Ovary (tissue), 9 donors: Measurements from ENCODE around the gene C11orf52. TPM values are rescaled to one million over a fixed set of nuclear protein-coding genes. Genes with fewer than 3 reads are reported as not detected.

Experiments used
- DNase-seq, 5 donors: peaks; one replicate each; pipeline ENCODE4 v3.0.0-alpha.2; 2019 to 2020
- H3K27ac ChIP-seq, 2 donors: fragments of 200-600 bp; one replicate each; pipeline versions ENCODE4 v1.5.1 to v1.8.0; 2019 to 2022
- H3K27me3 ChIP-seq: fragments of 200-600 bp; one replicate; pipeline ENCODE4 v1.8.0; 2022
- H3K36me3 ChIP-seq: fragments of 200-600 bp; sonication (generic); one replicate; pipeline ENCODE4 v1.5.1; 2019
- H3K4me1 ChIP-seq: one replicate; pipeline ENCODE4 v1.8.1; 2013; ENCODE audit warnings: mild to moderate bottlenecking, moderate library complexity; ENCODE audit not compliant: insufficient read depth
- H3K4me3 ChIP-seq: fragments of 200-600 bp; sonication (generic); one replicate; pipeline ENCODE4 v1.5.1; 2017
- H3K9me3 ChIP-seq, 2 donors: fragments of 200-600 bp in 1 of 2; sonication (generic) in 1 of 2; one replicate each; pipeline versions ENCODE4 v1.5.1 to v1.8.1; 2013 to 2019; ENCODE audit warnings: mild to moderate bottlenecking in 1 of 2, moderate library complexity in 1 of 2
- CTCF ChIP-seq, 3 donors: fragments of 450-650 bp in 2 of 3; fragments of 200-600 bp in 1 of 3; IDR thresholded peaks; one replicate each; pipeline versions ENCODE4 v1.5.1 to v1.8.0; 2016 to 2022; ENCODE audit warnings: antibody characterized with exemption in 3 of 3, mild to moderate bottlenecking in 1 of 3
- EP300 ChIP-seq: sonication (generic); formaldehyde crosslinking; IDR thresholded peaks from one replicate; pipeline ENCODE4 v1.6.1; 2017; ENCODE audit warnings: antibody characterized with exemption
- POLR2A ChIP-seq: fragments of 450-650 bp; IDR thresholded peaks from one replicate; pipeline ENCODE4 v1.6.1; 2017; ENCODE audit warnings: antibody characterized with exemption, mild to moderate bottlenecking, moderate library complexity
- WGBS, 3 donors: extraction: QIAGEN DNeasy Blood & Tissue Kit in 1 of 3; methylation state at CpG; one replicate each; pipeline versions ENCODE4 v1.1.5 to v1.1.7; 2013 to 2017; 5-methylcytosine and 5-hydroxymethylcytosine counted together
- intact Hi-C, 4 donors: fragments of 100-400 bp; cut with DNase I; formaldehyde crosslinking; loops; one replicate each; pipeline versions ENCODE4 v1.11.0 to v1.15.1; 2022 to 2023
- polyA plus RNA-seq, 2 donors: library from polyadenylated mRNA; stranded (reverse); fragments of 200-250 nt in 1 of 2; fragments of 350-450 nt in 1 of 2; fragmentation: Illumina TruSeq in 1 of 2; extraction: RNeasy Lipid Tissue Mini Kit (QIAGEN cat#74804) in 1 of 2; gene quantifications; one replicate each; pipeline ENCODE4 v1.2.3, GENCODE V29; 2013 to 2014
- total RNA-seq, 7 donors: library from RNA; depleted of rRNA in 2 of 7; stranded (reverse); fragments of >200 nt in 2 of 7; fragmentation: NEBNext Ultra II Directional in 3 of 7; extraction: Animal tissue kit (Norgen Biotek cat#: 25700) in 3 of 7; gene quantifications; one replicate each; pipeline versions ENCODE4 v1.1.0 to v1.2.4, GENCODE V29; 2016 to 2023
- donor health status: DM: no; HTN: no; CAD: no; lungs with moderate emphysema.
- donor health status: DM: no; HTN: no; CAD: no.
- donor health status: Bipolar disorder and iron deficiency.
- donor health status: DM: yes; HTN: yes; CAD: no.
- donor health status: DM: no; HTN: no; CAD: no.
- donor health status: DM: yes; HTN: yes; CAD: no.

The C11orf52 gene
- total and polyA plus RNA-seq, 9 donors = 1.3 to 5.9 (median 2.3) TPM; not detected in 1

- Histone ChIP-seq H3K4me1 (peaks cover 6% of the 10 kb centered on the region), H3K4me3 (no peak overlapping the region), H3K9me3 (no peaks in the 10 kb centered on the region), H3K36me3 (no peaks in the 10 kb centered on the region), H3K27ac (peak overlapping the region in 1 of 2 donors; percentile 12), H3K27me3 (no peaks in the 10 kb centered on the region)
- TF ChIP-seq POLR2A (no peak), CTCF (IDR thresholded peaks at IDR 0.05) (no peak), EP300 (no peak)
- WGBS, 3 donors = 13 to 21% (median 20%) methylated on average over 5 of the region's 5 CpGs
- intact Hi-C loops = no loop called here
- DNase-seq = no peak
Measured at GRCh38 chr11:111944651-111945051, 25.9 kb downstream of the C11orf52 start.

GRCh38 chr11:111945198-111945597 is 26.5 kb downstream of the C11orf52 start:
- H3K36me3 ChIP-seq = no peaks in the 10 kb centered on the region
- intact Hi-C loops = no loop called here
- H3K4me1 ChIP-seq = peaks cover 8% of the 10 kb centered on the region
- no peaks in the 10 kb centered on the region for H3K9me3 ChIP-seq
- TF ChIP-seq CTCF (IDR thresholded peaks at IDR 0.05) = no peak
- no peak for TF ChIP-seq EP300
- TF ChIP-seq POLR2A = no peak
- no peak for DNase-seq
- peak overlapping the region in 1 of 2 donors; percentile 12 for H3K27ac ChIP-seq
- no peak overlapping the region for H3K4me3 ChIP-seq
- no peaks in the 10 kb centered on the region for H3K27me3 ChIP-seq
- WGBS, 3 donors = 45 to 56% (median 47%) methylated on average over 1 of the region's 1 CpG

GRCh38 chr11:111946499-111946898 is 27.8 kb downstream of the C11orf52 start:
- no peaks in the 10 kb centered on the region for H3K9me3 ChIP-seq
- H3K4me1 ChIP-seq = peaks cover 8% of the 10 kb centered on the region
- H3K4me3 ChIP-seq = no peak overlapping the region
- intact Hi-C loops = no loop called here
- H3K27ac ChIP-seq = no peak overlapping the region
- WGBS, 3 donors = 84 to 89% (median 87%) methylated on average over 3 of the region's 3 CpGs
- H3K27me3 ChIP-seq = no peaks in the 10 kb centered on the region
- H3K36me3 ChIP-seq = no peaks in the 10 kb centered on the region
- DNase-seq = no peak
- no peak for TF ChIP-seq CTCF (IDR thresholded peaks at IDR 0.05)
- no peak for TF ChIP-seq POLR2A
- TF ChIP-seq EP300 = no peak

- intact Hi-C loops = no loop called here
Measured at GRCh38 chr11:111947143-111947542, 28.4 kb downstream of the C11orf52 start.

More at GRCh38 chr11:111947143-111947542, 28.4 kb downstream of the C11orf52 start:
- DNase-seq = no peak
- Histone ChIP-seq H3K27ac (no peak overlapping the region), H3K4me1 (peaks cover 8% of the 10 kb centered on the region), H3K9me3 (no peaks in the 10 kb centered on the region), H3K4me3 (no peak overlapping the region), H3K36me3 (no peaks in the 10 kb centered on the region), H3K27me3 (no peaks in the 10 kb centered on the region)
- TF ChIP-seq POLR2A = no peak
- TF ChIP-seq EP300 = no peak
- no peak for TF ChIP-seq CTCF (IDR thresholded peaks at IDR 0.05)
